Stimulated activated CD4-positive, alpha-beta T cell treated with anti-CD3 and anti-CD28 coated beads, Interleukin-2, amount 100 ng/mL, for 24 hours (primary cell): ENCODE data around the gene FIGNL2.

Experiments
- DNase-seq, 2 donors: peaks; one replicate each; pipeline ENCODE4 v3.0.0-alpha.2; 2020

The FIGNL2 gene

GRCh38 chr12:51852404-51853137 is 4.1 kb upstream of the FIGNL2 start:
- DNase-seq, result no peak

- no peak for DNase-seq
These were observed 3.1 kb upstream of the FIGNL2 start for GRCh38 chr12:51851413-51852124.

- no peak for DNase-seq
These were observed 2.4 kb upstream of the FIGNL2 start for GRCh38 chr12:51850965-51851299.

DNA sequence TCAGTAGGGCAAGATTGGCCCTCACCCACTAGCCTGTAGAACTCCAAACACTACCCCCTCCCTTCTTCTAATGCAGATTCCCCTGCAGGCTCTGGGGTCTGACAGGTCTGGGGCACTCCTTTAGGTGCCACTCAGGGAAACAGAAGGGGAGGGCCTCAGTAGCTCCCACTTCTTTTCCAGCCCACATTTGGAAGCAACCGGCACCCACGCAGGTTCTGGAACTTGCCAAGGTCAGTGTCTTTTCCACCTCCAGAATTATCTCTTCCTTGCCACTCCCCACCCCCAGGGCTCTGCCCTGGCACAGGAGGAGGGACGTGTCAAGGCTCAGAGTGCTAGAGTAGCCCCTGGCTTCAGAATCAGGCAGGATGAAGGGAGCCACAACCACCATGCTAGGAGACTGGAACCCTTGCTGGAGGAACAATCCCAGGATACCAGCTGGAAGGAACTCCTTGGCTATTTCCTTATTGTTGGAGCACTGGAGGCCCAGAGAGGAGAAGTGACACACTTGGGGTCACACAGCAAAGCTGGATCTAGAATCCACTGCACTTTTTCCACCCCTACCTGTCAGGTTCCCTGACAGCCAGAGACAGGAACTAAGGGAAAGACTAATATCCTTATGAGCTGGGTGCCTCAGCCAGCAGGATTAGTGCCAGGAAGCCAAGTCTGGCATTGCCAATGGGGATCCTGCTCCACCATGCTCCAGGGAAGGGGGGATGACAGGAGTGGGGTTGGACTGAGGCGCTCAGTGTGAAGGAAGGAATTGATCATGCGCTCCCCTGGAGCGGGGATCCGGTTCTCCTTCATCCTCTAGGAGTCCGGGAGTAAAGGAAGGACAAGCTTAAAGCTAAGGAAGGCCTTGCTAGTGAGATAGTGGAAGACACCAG is 1.8 kb upstream of the FIGNL2 start:
- DNase-seq, result no peak

DNA sequence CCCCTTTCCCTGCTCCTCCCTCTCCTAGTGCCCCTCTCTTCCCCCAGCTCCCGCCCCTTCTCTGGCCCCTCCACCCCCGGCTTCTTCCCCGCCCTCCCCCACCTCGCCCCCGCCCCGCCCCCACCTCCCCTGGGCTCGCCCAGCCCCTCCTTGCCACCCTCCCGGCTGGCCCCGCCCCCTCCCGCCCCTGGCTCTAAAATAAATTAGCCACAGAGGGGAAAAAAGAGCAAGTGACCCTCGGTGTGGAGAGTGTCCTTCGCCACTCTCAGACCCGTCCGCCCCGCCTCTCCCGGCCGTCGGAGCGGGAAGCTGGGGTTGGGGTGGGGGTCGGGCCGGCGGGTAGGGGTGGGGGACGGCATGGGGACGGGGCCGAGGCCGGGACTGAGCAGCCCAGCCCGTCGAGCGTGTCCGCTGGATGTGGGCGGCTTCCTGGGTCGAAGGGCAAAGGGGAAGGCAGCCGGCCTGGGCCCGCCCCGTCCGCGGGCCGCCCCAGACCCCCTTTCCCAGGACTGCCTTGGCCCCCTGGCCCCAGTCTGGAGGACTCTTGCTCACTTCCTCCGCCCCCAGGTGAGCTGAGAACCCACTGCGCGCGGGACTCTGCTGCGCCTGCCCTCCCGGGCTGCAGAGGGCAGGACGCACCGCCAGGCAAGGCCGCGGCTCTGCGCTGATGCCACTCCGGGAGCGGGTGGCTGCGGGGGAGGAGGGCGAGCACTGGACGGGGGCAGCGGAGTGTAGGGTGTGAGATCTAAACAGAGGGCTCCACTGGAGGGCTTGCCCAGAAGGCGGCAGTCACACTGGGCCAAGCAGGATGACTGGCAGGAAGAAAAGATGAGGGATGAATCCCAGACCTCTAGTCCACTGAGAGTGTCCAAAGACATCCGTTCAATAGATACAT is 570 bp upstream of the FIGNL2 start:
- DNase-seq, result no peak

DNA sequence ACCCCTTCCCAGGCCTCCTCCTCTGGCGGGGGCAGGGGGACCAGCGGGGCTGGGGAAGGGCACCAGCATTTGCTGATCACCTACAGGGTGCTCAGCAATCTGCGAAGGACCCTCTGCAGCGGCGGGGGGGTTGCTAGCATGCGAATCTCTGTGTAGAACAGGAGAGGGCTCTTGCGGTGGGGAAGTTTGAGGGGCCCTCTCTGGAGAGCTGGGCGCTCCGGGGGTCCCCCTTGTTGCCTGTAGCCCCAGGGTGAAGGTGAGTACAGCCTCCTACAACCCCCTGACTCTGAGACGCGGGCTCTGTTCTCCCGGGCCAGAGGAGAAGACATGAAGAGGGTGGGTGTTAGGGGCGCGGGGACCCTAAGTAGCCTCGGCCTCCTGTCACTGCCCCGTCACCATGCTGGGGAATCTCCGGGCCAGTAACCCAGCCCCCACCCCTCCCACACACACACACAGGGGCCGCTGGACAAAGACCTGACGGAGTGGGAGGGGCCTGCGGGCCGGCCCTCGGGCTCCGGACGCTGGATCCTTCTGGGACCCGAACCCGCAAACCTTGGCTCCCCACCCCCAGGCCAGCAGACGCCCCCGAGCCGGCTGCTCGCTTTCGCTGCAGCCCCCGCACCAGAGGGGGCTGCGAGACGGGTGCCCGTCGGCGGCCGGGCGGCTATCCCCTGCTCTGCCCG is 734 bp downstream of the FIGNL2 start:
- DNase-seq, result no peak

- peak; percentile 56 to 69 for DNase-seq
These were observed 1.4 kb downstream of the FIGNL2 start for GRCh38 chr12:51846911-51847642.

GRCh38 chr12:51846271-51846691 is 2.2 kb downstream of the FIGNL2 start:
- DNase-seq, result no peak

GRCh38 chr12:51845482-51845881 is 3.0 kb downstream of the FIGNL2 start:
- no peak for DNase-seq

DNA sequence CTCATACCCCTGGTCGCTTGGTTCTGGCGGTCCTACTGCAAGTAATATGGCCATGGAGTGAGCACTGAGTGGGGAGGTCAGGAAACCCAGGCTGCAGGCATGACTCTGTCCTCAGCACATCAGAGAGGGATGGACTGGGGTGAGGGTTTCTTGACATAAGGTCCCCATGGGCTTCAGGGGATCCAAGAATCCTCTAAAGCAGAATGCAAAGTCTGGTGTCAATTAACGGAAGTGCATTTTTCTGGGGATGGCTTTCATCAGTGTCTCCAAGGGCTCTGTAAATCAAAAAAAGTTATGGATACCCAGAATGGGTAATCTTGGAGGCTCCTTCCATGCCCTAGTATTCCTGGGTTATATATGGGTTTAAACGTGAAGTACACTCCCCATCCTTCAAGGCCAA is 3.7 kb downstream of the FIGNL2 start:
- DNase-seq, result no peak

- no peak for DNase-seq
These were observed 6.8 kb downstream of the FIGNL2 start for GRCh38 chr12:51841727-51842126.

- DNase-seq, result no peak
These were observed 7.6 kb downstream of the FIGNL2 start for GRCh38 chr12:51840966-51841365.

DNA sequence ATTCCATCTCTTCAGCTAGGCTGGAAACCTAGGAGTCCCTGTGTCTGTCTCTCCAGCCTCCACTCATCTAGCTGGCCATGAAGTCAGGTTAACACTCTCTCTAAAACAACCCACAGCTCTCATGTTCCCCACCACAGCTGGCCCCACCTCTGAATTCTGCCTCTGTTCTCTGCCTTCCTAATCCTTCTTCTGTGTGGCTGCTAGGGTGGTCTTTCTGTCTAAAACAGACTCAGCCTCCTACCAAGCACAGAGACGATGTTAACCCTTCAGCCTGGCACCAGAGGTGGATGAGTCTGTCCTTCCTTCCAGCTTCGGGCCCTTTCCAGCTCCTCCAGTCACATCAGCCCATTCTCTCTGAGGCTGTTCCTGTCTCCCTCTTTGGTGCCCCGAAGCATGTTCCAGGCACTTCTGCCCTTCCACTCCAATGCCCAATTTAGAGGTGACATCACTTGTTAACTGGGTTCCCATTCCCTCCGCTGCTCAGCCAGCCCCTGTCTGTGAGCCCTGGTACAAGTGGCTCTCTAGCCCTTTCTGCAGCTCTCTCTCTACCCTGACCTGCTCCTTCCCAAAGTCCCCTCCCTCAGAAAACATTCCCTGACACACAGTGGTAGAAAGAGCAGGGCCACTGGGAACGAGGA is 9.1 kb downstream of the FIGNL2 start:
- DNase-seq, result no peak

DNA sequence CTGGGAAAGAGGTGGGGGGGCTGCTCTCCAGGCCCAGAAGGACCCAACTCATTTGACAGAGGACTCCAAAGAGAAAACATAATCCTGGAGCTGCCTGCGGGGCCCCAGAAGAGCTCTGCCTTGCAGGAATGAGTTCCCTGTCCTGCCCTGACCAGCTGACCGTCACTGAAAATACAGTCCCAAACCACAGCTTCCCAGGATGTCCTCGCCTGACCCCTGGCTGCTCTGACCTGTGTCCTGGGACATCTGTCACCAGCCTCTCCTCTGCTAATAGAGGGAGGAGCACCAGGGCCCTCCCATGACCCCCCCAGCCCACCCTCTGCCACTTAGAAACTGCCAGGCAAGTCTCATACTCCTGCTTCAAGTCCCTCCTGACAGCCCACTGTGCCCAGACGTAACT is 9.8 kb downstream of the FIGNL2 start:
- DNase-seq, result no peak

DNA sequence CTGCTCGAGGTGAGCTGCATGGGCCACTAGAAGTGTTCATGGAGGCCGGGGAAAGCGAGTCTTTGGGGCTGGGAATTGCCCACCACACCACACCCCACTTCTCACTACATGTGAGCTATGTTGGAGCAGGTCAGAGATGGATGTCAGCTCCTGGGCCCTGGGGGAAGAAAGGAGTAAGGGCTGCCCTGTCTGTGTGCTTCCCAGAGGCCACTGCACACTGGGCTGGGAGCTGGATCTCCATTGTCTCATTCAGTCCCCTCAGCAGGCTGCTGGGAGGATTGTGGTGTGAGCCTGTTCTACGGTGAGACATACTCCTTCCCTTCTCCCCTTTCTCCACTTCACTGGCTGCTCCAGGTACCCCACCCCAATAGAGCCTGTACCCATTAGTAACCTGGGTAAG is 10.5 kb downstream of the FIGNL2 start:
- no peak for DNase-seq

- DNase-seq, result no peak
These were observed 11.2 kb downstream of the FIGNL2 start for GRCh38 chr12:51837286-51837685.

- DNase-seq, result no peak
These were observed 11.7 kb downstream of the FIGNL2 start for GRCh38 chr12:51836827-51837173.

GRCh38 chr12:51836041-51836826 is 12.3 kb downstream of the FIGNL2 start:
- no peak for DNase-seq

- DNase-seq, result no peak
These were observed 14.1 kb downstream of the FIGNL2 start for GRCh38 chr12:51834411-51834810.
